ENCODE data around the gene CHI3L2. TPM values are rescaled to one million over a fixed set of nuclear protein-coding genes. Genes with fewer than 3 reads are reported as not detected.

The CHI3L2 gene
- total RNA-seq, 6 donors from 2014 or later, result 2.1 to 115 (median 21.3) TPM

DNA sequence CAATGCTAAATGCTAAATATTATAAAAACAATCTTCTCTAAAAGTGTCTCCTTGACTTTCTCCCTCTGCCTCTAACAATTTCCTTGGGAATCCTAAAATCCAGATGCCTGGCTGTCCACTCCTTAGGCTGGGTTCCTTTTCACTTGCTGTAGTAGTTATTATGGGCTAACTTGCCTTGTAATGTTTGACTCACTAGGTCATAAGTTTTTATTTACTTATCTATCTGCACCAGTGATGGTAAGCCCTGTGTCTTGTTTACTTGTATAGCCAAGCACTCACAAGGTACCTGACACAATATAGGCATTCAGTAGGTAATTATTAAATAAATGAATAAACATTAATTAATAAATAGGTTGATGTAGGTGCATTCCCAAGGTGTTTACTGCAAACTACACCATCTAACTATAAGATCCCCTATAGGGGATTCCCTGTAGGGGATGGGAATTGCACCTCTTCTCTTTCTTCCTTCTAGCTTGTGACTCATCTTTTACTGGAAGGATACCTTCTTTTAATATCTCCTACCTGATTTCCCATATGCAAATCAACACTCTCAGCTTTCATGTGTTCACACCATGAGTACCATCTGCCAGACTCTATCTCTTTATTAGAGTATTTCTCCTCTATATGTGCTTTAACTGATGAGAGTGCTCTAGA lies 48.4 kb downstream of the CHI3L2 start:
- no peaks in the 10 kb centered on the region for H3K9me3 ChIP-seq
- ATAC-seq (ENCODE audit: low FRiP score in 2 of 2), result no peak

DNA sequence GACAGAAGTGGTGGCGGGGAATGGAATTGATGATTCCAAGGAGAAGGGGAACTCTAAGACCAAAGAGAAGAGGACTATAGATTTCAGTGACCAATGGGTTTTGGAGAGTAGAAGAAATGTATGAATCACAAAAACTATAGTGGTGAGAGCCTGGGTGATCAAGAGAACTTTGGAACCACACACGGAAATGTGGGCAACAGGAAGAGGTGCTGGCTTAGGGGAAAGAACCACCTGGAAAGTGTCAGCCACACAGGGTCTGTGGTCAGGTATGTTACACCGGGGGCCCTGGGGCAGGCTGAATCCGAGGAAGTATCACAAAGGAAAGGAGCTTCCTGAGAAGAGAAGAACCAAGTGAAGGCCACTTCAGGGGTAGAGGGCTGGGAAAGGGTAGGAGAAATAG lies 51.6 kb downstream of the CHI3L2 start:
- DNase-seq (no peak), ATAC-seq (ENCODE audit: low FRiP score in 2 of 2) (no peak)
- Histone ChIP-seq H3K4me3 (no peak overlapping the region), H3K9me3 (no peaks in the 10 kb centered on the region), H3K4me1 (no peaks in the 10 kb centered on the region), H3K36me3 (no peaks in the 10 kb centered on the region), H3K27me3 (no peaks in the 10 kb centered on the region), H3K27ac (no peak overlapping the region)
- WGBS, 2 donors, result 82 to 85% methylated on average over 4 of the region's 4 CpGs
- TF ChIP-seq, protein P1, sequence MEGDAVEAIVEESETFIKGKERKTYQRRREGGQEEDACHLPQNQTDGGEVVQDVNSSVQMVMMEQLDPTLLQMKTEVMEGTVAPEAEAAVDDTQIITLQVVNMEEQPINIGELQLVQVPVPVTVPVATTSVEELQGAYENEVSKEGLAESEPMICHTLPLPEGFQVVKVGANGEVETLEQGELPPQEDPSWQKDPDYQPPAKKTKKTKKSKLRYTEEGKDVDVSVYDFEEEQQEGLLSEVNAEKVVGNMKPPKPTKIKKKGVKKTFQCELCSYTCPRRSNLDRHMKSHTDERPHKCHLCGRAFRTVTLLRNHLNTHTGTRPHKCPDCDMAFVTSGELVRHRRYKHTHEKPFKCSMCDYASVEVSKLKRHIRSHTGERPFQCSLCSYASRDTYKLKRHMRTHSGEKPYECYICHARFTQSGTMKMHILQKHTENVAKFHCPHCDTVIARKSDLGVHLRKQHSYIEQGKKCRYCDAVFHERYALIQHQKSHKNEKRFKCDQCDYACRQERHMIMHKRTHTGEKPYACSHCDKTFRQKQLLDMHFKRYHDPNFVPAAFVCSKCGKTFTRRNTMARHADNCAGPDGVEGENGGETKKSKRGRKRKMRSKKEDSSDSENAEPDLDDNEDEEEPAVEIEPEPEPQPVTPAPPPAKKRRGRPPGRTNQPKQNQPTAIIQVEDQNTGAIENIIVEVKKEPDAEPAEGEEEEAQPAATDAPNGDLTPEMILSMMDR (IDR thresholded peaks at IDR 0.05), result no peak
- TF ChIP-seq POLR2A (IDR thresholded peaks at IDR 0.05) (no peak), EP300 (IDR thresholded peaks at IDR 0.05) (no peak), POLR2AphosphoS5 (IDR thresholded peaks at IDR 0.05) (no peak)

More for the DNA sequence above, 48.4 kb downstream of the CHI3L2 start:
- peaks cover 0 to 7% (median 2%) of the 10 kb centered on the region in 4 donors for H3K27me3 ChIP-seq
- H3K4me3 ChIP-seq, result no peak overlapping the region
- no peak for DNase-seq
- no peaks in the 10 kb centered on the region for H3K4me1 ChIP-seq
- no peak for TF ChIP-seq POLR2AphosphoS5 (IDR thresholded peaks at IDR 0.05)
- TF ChIP-seq POLR2A (IDR thresholded peaks at IDR 0.05), result no peak
- no peak for TF ChIP-seq EP300 (IDR thresholded peaks at IDR 0.05)
- TF ChIP-seq, protein P1 (IDR thresholded peaks at IDR 0.05), result no peak
- H3K27ac ChIP-seq, result no peak overlapping the region
- H3K36me3 ChIP-seq, result no peaks in the 10 kb centered on the region

DNA sequence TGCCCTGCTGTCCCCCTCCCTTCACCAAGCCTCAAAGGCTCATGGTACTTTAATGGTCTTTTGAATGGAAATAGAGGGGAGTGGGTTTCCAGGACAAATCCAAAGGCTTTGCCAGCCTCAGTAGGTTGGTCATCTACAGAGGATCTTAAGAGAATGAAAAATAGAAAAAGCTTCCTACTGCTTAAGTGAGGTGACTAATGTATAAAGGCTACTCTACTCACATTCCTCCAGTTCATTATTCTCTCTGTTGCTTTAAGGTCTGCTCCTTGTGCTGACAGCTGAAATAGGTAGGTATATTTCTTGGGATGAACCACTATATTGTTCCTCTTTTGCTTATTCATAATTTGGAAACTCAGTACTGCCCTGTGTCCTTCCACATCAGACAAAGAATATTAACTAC lies 52.8 kb downstream of the CHI3L2 start:
- no peak for TF ChIP-seq POLR2AphosphoS5 (IDR thresholded peaks at IDR 0.05)
- no peak for TF ChIP-seq EP300 (IDR thresholded peaks at IDR 0.05)
- TF ChIP-seq, protein P1 (IDR thresholded peaks at IDR 0.05), result no peak
- no peaks in the 10 kb centered on the region for H3K36me3 ChIP-seq
- H3K27ac ChIP-seq, result peak overlapping the region in 1 of 4 donors; percentile 24
- no peaks in the 10 kb centered on the region for H3K9me3 ChIP-seq
- H3K27me3 ChIP-seq, result no peaks in the 10 kb centered on the region
- ATAC-seq (ENCODE audit: low FRiP score in 2 of 2) (no peak), DNase-seq (no peak)
- H3K4me1 ChIP-seq, result no peaks in the 10 kb centered on the region
- peak overlapping the region in 1 of 4 donors; percentile 17 for H3K4me3 ChIP-seq

DNA sequence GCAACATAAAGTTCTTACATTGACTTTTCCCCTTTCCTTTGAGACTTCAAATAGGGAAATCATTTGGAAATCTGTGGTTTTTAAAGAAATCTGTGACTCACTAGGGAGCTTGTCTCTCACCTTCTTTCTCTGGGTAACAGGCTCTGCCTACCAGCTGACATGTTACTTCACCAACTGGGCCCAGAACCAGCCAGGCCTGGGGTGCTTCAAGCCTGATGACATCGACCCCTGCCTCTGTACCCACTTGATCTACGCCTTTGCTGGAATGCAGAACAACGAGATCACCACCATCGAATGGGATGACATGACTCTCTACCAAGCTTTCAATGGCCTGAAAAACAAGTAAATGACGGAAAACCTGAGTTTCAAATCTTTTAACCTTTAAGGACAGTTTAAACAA lies 53.9 kb downstream of the CHI3L2 start:
- Histone ChIP-seq H3K27ac (no peak overlapping the region), H3K36me3 (no peaks in the 10 kb centered on the region), H3K4me1 (peaks cover 0 to 5% (median 0%) of the 10 kb centered on the region in 4 donors), H3K4me3 (peak overlapping the region in 1 of 4 donors; percentile 17), H3K9me3 (no peaks in the 10 kb centered on the region), H3K27me3 (no peaks in the 10 kb centered on the region)
- DNase-seq, result peak in 1 of 2 donors; percentile 40
- 52 to 72% methylated on average over 5 of the region's 5 CpGs for WGBS, 2 donors
- ATAC-seq (ENCODE audit: low FRiP score in 2 of 2), result peak; percentile 38 to 49
- TF ChIP-seq EP300 (IDR thresholded peaks at IDR 0.05), result no peak
- no peak for TF ChIP-seq POLR2AphosphoS5 (IDR thresholded peaks at IDR 0.05)
- TF ChIP-seq, protein P1 (IDR thresholded peaks at IDR 0.05), result no peak
- TF ChIP-seq POLR2A (IDR thresholded peaks at IDR 0.05), result no peak

DNA sequence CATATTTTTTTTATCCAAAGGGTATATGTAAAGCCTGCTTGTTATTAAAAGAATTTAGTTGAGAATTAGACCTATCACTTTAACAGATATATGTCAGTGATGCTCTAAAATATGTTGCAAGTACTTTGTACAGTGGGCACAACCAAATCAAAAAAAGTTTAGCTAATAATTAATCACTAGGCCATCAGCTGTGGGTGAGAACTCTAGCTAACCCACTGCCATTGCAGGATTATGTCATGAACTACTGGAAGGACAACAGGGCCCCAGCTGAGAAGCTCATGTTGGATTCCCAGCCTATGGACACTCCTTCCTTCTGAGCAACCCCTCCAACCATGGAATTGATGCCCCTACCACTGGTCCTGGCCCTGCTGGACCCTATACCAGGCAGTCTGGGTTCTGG lies 56.3 kb downstream of the CHI3L2 start:
- no peaks in the 10 kb centered on the region for H3K9me3 ChIP-seq
- no peak overlapping the region for H3K27ac ChIP-seq
- H3K4me1 ChIP-seq, result peaks cover 0 to 5% (median 0%) of the 10 kb centered on the region in 4 donors
- DNase-seq (no peak), ATAC-seq (ENCODE audit: low FRiP score in 2 of 2) (no peak)
- TF ChIP-seq POLR2AphosphoS5 (IDR thresholded peaks at IDR 0.05) (no peak), POLR2A (IDR thresholded peaks at IDR 0.05) (no peak), EP300 (IDR thresholded peaks at IDR 0.05) (no peak)
- TF ChIP-seq, protein P1 (IDR thresholded peaks at IDR 0.05), result no peak
- H3K36me3 ChIP-seq, result no peaks in the 10 kb centered on the region
- H3K4me3 ChIP-seq, result no peak overlapping the region
- H3K27me3 ChIP-seq, result no peaks in the 10 kb centered on the region

Measured in upper lobe of left lung (tissue), 6 donors.